ENCODE results near the gene PCCA.
"Not testable (repeated sequence)": the region's sequence is repeated elsewhere in the genome, so short reads cannot be mapped to it uniquely, and the experiment has no call there.

The PCCA gene

GRCh38 chr13:100097821-100098220 lies 8.9 kb downstream of the PCCA start:
- DNase-seq, result no peak

GRCh38 chr13:100098445-100099116 lies 9.7 kb downstream of the PCCA start:
- DNase-seq, result no peak

GRCh38 chr13:100099117-100099445 lies 10.2 kb downstream of the PCCA start:
- not testable (repeated sequence) for DNase-seq

- no peak for DNase-seq
Observed at GRCh38 chr13:100100115-100100879, 11.4 kb downstream of the PCCA start.

GRCh38 chr13:100102042-100102441 lies 13.1 kb downstream of the PCCA start:
- no peak for DNase-seq

- no peak for DNase-seq
Observed at GRCh38 chr13:100106005-100106404, 17.1 kb downstream of the PCCA start.

GRCh38 chr13:100106705-100107104 lies 17.8 kb downstream of the PCCA start:
- DNase-seq, result no peak

GRCh38 chr13:100108913-100109507 lies 20.1 kb downstream of the PCCA start:
- no peak for DNase-seq

- no peak for DNase-seq
Observed at GRCh38 chr13:100110269-100110668, 21.4 kb downstream of the PCCA start.

GRCh38 chr13:100112186-100112838 lies 23.4 kb downstream of the PCCA start:
- no peak for DNase-seq

GRCh38 chr13:100115693-100116254 lies 26.9 kb downstream of the PCCA start:
- DNase-seq, result no peak

GRCh38 chr13:100124265-100124664 lies 35.4 kb downstream of the PCCA start:
- DNase-seq, result no peak

GRCh38 chr13:100125946-100126345 lies 37.1 kb downstream of the PCCA start:
- DNase-seq, result no peak

- no peak for DNase-seq
Observed at GRCh38 chr13:100128373-100128772, 39.5 kb downstream of the PCCA start.

- DNase-seq, result no peak
Observed at GRCh38 chr13:100128838-100129237, 39.9 kb downstream of the PCCA start.

- no peak for DNase-seq
Observed at GRCh38 chr13:100129605-100130004, 40.7 kb downstream of the PCCA start.

- no peak for DNase-seq
Observed at GRCh38 chr13:100130092-100130491, 41.2 kb downstream of the PCCA start.

GRCh38 chr13:100130930-100131511 lies 42.1 kb downstream of the PCCA start:
- no peak for DNase-seq

- no peak for DNase-seq
Observed at GRCh38 chr13:100131863-100132574, 43.1 kb downstream of the PCCA start.

GRCh38 chr13:100138859-100139491 lies 50.1 kb downstream of the PCCA start:
- DNase-seq, result no peak

- no peak for DNase-seq
Observed at GRCh38 chr13:100139817-100140216, 50.9 kb downstream of the PCCA start.

GRCh38 chr13:100140441-100140840 lies 51.5 kb downstream of the PCCA start:
- DNase-seq, result no peak

Data from NCI-H2171 (cell line).